Measurements from ENCODE around the gene CXCL16.

CXCL16 gene

DNA sequence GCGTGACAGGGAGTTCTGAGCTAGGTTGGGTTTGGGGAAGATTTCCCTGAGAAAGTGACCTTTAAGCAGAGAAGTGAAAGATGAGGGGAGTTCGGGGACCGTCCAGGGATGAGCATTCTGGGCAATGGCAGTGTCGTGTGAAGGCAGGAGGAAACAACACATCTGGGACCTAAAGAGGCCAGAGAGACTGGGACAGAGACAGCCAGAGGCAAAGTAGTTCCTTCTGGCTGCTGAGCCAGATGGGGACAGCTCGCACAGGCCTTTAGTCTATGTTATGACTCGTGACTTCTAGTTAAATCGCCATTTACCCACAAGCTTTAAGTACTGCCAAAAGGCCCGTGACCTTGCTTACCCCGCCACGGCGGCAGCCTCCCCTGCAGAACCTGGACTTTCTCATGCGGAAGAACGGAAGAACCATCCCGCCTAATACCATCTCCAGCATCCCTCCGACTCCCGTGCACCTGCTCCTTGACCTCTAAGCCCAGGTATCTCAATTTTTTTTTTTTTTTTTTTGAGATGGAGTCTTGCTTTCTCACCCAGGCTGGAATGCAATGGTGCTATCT, 17.0 kb downstream of the CXCL16 start:
- H3K4me1 ChIP-seq (ENCODE audit: control insufficient read depth, low read depth, low read length): no peaks in the 10 kb centered on the region
- no peak for DNase-seq

DNA sequence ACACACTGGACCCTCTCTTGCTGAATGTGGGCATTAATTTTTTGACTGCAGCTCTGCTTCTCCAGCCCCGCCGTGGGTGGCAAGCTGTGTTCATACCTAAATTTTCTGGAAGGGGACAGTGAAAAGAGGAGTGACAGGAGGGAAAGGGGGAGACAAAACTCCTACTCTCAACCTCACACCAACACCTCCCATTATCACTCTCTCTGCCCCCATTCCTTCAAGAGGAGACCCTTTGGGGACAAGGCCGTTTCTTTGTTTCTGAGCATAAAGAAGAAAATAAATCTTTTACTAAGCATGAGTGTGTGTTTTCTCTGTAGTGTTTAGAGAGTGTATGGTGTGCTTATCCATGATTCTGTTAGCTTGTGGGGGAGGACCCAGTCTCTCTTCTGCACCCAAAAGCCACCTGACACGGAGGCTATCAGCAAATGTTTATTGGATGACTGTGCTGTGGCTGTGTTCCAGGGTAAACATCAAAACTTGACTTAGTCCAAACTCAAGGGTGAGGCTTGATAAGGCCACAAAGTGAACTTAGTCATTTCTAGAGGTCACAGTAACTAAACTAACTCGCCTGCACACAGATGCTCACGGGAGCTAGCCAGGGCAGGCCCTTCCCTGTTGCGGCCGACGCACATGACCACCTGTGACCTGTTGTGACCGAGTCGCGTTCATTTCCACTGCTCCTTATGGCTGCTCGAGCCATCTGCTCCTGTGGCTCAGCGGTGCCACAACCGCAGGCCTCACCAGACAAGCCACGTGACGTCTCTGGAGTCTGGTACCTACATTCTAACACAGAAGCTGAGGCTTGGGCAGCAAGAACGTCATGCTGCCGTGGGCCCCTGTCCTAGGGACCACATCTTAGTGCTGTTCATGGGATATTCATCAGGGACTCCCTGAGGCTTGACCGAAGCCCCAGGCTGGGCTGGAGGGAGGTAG, 18.3 kb downstream of the CXCL16 start:
- Histone ChIP-seq H2BK15ac (replicated peaks; ENCODE audit: low read depth) (no peak overlapping the region), H3K36me3 (ENCODE audit: control insufficient read depth, insufficient read depth, low read length) (no peaks in the 10 kb centered on the region), H3K79me2 (ENCODE audit: control insufficient read depth, insufficient read depth, low read length) (no peaks in the 10 kb centered on the region), H3K4me3 (ENCODE audit: low read length) (no peak overlapping the region), H3K27me3 (ENCODE audit: insufficient read depth, low read length, poor library complexity) (no peaks in the 10 kb centered on the region), H3K9ac (ENCODE audit: low read length) (no peak overlapping the region), H3K27ac (ENCODE audit: low read depth, low read length) (no peak overlapping the region), H2BK5ac (ENCODE audit: low read length) (no peak overlapping the region), H3K18ac (ENCODE audit: low read length) (no peak overlapping the region), H3K56ac (ENCODE audit: low read length) (no peak overlapping the region), H3K23ac (ENCODE audit: low read length) (no peak overlapping the region), H3K79me1 (ENCODE audit: low read length) (no peaks in the 10 kb centered on the region), H3K4ac (ENCODE audit: low read depth, low read length) (no peak overlapping the region), H2AK5ac (ENCODE audit: low read length) (no peak overlapping the region), H3K4me1 (ENCODE audit: control insufficient read depth, low read depth, low read length) (no peaks in the 10 kb centered on the region), H2BK120ac (ENCODE audit: low read depth, low read length) (no peak overlapping the region), H4K5ac (ENCODE audit: low read length) (no peak overlapping the region), H4K8ac (ENCODE audit: low read depth, low read length) (no peak overlapping the region), H3K4me2 (ENCODE audit: low read length) (no peak overlapping the region)
- no CpG with 5 or more reads among the region's 20 CpGs for WGBS (ENCODE audit: extremely low coverage, insufficient coverage, low lambda C conversion rate)
- DNase-seq: no peak

More for the DNA sequence above, 17.0 kb downstream of the CXCL16 start:
- Histone ChIP-seq H3K79me2 (ENCODE audit: control insufficient read depth, insufficient read depth, low read length) (no peaks in the 10 kb centered on the region), H3K23ac (ENCODE audit: low read length) (no peak overlapping the region), H4K8ac (ENCODE audit: low read depth, low read length) (no peak overlapping the region), H3K18ac (ENCODE audit: low read length) (no peak overlapping the region), H2BK120ac (ENCODE audit: low read depth, low read length) (no peak overlapping the region), H3K36me3 (ENCODE audit: control insufficient read depth, insufficient read depth, low read length) (no peaks in the 10 kb centered on the region), H3K79me1 (ENCODE audit: low read length) (no peaks in the 10 kb centered on the region), H3K4me2 (ENCODE audit: low read length) (no peak overlapping the region), H3K27me3 (ENCODE audit: insufficient read depth, low read length, poor library complexity) (no peaks in the 10 kb centered on the region), H3K4ac (ENCODE audit: low read depth, low read length) (no peak overlapping the region), H2BK5ac (ENCODE audit: low read length) (no peak overlapping the region), H2BK15ac (replicated peaks; ENCODE audit: low read depth) (no peak overlapping the region), H4K5ac (ENCODE audit: low read length) (no peak overlapping the region), H3K27ac (ENCODE audit: low read depth, low read length) (no peak overlapping the region), H2AK5ac (ENCODE audit: low read length) (no peak overlapping the region), H3K4me3 (ENCODE audit: low read length) (no peak overlapping the region), H3K56ac (ENCODE audit: low read length) (no peak overlapping the region), H3K9ac (ENCODE audit: low read length) (no peak overlapping the region)
- WGBS (ENCODE audit: extremely low coverage, insufficient coverage, low lambda C conversion rate): no CpG with 5 or more reads among the region's 16 CpGs

DNA sequence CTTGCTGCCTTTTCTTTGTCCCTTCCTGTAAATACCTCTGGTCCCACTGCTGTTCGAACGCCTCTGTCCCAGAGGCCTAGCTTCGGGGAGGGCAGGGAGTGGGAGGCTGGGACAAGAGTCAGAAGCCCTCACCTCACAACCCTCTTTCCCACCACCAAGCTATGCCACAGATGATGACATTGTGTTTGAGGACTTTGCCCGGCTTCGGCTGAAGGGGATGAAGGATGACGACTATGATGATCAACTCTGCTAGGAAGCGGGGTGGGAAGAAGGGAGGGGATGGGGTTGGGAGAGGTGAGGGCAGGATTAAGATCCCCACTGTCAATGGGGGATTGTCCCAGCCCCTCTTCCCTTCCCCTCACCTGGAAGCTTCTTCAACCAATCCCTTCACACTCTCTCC, 18.9 kb downstream of the CXCL16 start:
- Histone ChIP-seq H3K4ac (ENCODE audit: low read depth, low read length) (no peak overlapping the region), H2BK15ac (replicated peaks; ENCODE audit: low read depth) (no peak overlapping the region), H3K9ac (ENCODE audit: low read length) (no peak overlapping the region), H3K23ac (ENCODE audit: low read length) (no peak overlapping the region), H2BK120ac (ENCODE audit: low read depth, low read length) (no peak overlapping the region), H3K4me1 (ENCODE audit: control insufficient read depth, low read depth, low read length) (no peaks in the 10 kb centered on the region), H2BK5ac (ENCODE audit: low read length) (no peak overlapping the region), H4K5ac (ENCODE audit: low read length) (no peak overlapping the region), H3K18ac (ENCODE audit: low read length) (no peak overlapping the region), H3K79me1 (ENCODE audit: low read length) (no peaks in the 10 kb centered on the region), H3K36me3 (ENCODE audit: control insufficient read depth, insufficient read depth, low read length) (no peaks in the 10 kb centered on the region), H3K56ac (ENCODE audit: low read length) (no peak overlapping the region), H2AK5ac (ENCODE audit: low read length) (no peak overlapping the region), H3K27me3 (ENCODE audit: insufficient read depth, low read length, poor library complexity) (no peaks in the 10 kb centered on the region), H3K27ac (ENCODE audit: low read depth, low read length) (no peak overlapping the region), H4K8ac (ENCODE audit: low read depth, low read length) (no peak overlapping the region), H3K4me2 (ENCODE audit: low read length) (no peak overlapping the region), H3K79me2 (ENCODE audit: control insufficient read depth, insufficient read depth, low read length) (no peaks in the 10 kb centered on the region), H3K4me3 (ENCODE audit: low read length) (no peak overlapping the region)
- WGBS (ENCODE audit: extremely low coverage, insufficient coverage, low lambda C conversion rate): no CpG with 5 or more reads among the region's 7 CpGs
- no peak for DNase-seq

DNA sequence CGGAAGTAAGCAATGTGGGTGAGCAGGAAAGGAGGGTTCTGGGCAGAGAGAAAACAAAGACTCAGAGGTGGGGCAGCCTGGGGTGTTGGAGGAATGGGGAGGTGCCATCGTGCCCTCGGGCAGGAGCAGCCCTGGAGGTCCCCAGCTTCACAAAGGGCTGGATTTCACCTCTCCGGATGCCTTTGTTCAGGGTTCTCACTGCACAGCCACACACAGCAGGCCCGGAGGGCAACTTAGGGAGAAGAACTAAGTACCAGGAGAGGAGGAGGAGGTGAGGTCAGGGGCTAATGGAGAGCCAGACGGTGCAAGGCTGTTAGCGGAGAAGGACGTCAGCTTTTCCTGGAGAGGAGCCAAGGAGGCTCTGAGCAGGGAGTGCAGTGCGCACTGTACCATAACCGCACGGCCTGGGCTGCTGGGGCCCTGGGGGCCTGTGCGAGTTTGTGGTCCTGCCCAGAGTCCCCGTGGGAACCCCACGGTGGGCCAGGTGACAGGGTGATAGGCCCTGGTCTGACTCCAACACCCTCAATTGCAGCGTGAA, 20.0 kb downstream of the CXCL16 start:
- H2AK5ac ChIP-seq (ENCODE audit: low read length): no peak overlapping the region
- no peaks in the 10 kb centered on the region for H3K36me3 ChIP-seq (ENCODE audit: control insufficient read depth, insufficient read depth, low read length)
- no peak for DNase-seq
- H2BK5ac ChIP-seq (ENCODE audit: low read length): no peak overlapping the region
- H2BK120ac ChIP-seq (ENCODE audit: low read depth, low read length): no peak overlapping the region
- H3K23ac ChIP-seq (ENCODE audit: low read length): no peak overlapping the region
- no CpG with 5 or more reads among the region's 15 CpGs for WGBS (ENCODE audit: extremely low coverage, insufficient coverage, low lambda C conversion rate)
- no peak overlapping the region for H3K18ac ChIP-seq (ENCODE audit: low read length)
- H3K27ac ChIP-seq (ENCODE audit: low read depth, low read length): no peak overlapping the region
- H3K4me3 ChIP-seq (ENCODE audit: low read length): no peak overlapping the region
- no peak overlapping the region for H2BK15ac ChIP-seq (replicated peaks; ENCODE audit: low read depth)
- no peak overlapping the region for H4K8ac ChIP-seq (ENCODE audit: low read depth, low read length)
- H3K4me1 ChIP-seq (ENCODE audit: control insufficient read depth, low read depth, low read length): no peaks in the 10 kb centered on the region
- H3K56ac ChIP-seq (ENCODE audit: low read length): no peak overlapping the region
- H3K4me2 ChIP-seq (ENCODE audit: low read length): no peak overlapping the region
- no peaks in the 10 kb centered on the region for H3K79me1 ChIP-seq (ENCODE audit: low read length)
- H4K5ac ChIP-seq (ENCODE audit: low read length): no peak overlapping the region
- H3K79me2 ChIP-seq (ENCODE audit: control insufficient read depth, insufficient read depth, low read length): no peaks in the 10 kb centered on the region
- no peak overlapping the region for H3K9ac ChIP-seq (ENCODE audit: low read length)
- no peaks in the 10 kb centered on the region for H3K27me3 ChIP-seq (ENCODE audit: insufficient read depth, low read length, poor library complexity)
- H3K4ac ChIP-seq (ENCODE audit: low read depth, low read length): no peak overlapping the region

DNA sequence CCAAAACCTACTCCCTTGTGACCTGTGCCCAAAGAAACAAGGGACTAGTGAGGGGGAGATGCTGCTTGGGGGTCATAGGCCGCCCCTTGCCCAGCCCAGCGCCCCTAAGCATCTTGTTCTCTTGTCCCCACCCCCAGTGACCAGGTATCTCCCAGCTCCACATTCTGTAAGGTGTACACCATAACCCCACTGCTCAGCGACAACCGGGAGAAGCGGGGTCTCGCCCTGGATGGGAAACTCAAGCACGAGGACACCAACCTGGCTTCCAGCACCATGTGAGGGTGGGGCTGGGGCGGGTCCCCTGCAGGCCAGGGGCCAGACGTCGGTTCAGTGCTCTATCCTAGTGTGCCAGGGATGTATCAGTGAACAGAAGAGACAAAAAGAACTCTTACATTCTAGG, 20.6 kb downstream of the CXCL16 start:
- Histone ChIP-seq H2AK5ac (ENCODE audit: low read length) (no peak overlapping the region), H3K79me2 (ENCODE audit: control insufficient read depth, insufficient read depth, low read length) (no peaks in the 10 kb centered on the region), H3K27ac (ENCODE audit: low read depth, low read length) (no peak overlapping the region), H2BK15ac (replicated peaks; ENCODE audit: low read depth) (no peak overlapping the region), H3K79me1 (ENCODE audit: low read length) (no peaks in the 10 kb centered on the region), H4K5ac (ENCODE audit: low read length) (no peak overlapping the region), H3K4me1 (ENCODE audit: control insufficient read depth, low read depth, low read length) (no peaks in the 10 kb centered on the region), H4K8ac (ENCODE audit: low read depth, low read length) (no peak overlapping the region), H3K18ac (ENCODE audit: low read length) (no peak overlapping the region), H3K4me2 (ENCODE audit: low read length) (no peak overlapping the region), H2BK5ac (ENCODE audit: low read length) (no peak overlapping the region), H3K27me3 (ENCODE audit: insufficient read depth, low read length, poor library complexity) (no peaks in the 10 kb centered on the region), H3K4ac (ENCODE audit: low read depth, low read length) (no peak overlapping the region), H3K9ac (ENCODE audit: low read length) (no peak overlapping the region), H2BK120ac (ENCODE audit: low read depth, low read length) (no peak overlapping the region), H3K36me3 (ENCODE audit: control insufficient read depth, insufficient read depth, low read length) (no peaks in the 10 kb centered on the region), H3K23ac (ENCODE audit: low read length) (no peak overlapping the region), H3K56ac (ENCODE audit: low read length) (no peak overlapping the region), H3K4me3 (ENCODE audit: low read length) (no peak overlapping the region)
- WGBS (ENCODE audit: extremely low coverage, insufficient coverage, low lambda C conversion rate): no CpG with 5 or more reads among the region's 10 CpGs
- DNase-seq: no peak
